A549 (cell line): ENCODE data around the gene PLEKHF1. TPM values are rescaled to one million over a fixed set of nuclear protein-coding genes. Genes with fewer than 3 reads are reported as not detected.

ENCODE experiments used
- ATAC-seq, 2 experiments: fragments of 200-7000 bp in 1 of 2; fragments of >200 bp in 1 of 2; cut with Nextera tagmentation in 1 of 2; cut with Tn5 transposase in 1 of 2; 3 replicates each; pipeline versions ENCODE4 v1.8.0 to v1.9.1; 2018 to 2020; ENCODE audit warnings: mild to moderate bottlenecking in 1 of 2, moderate library complexity in 1 of 2
- CTCF ChIA-PET: fragments of 300-600 bp; sonication (Branson Sonifier 250); formaldehyde crosslinking; extraction: SDS; loops from one replicate; lab custom pipeline; 2021; ENCODE audit warnings: antibody characterized with exemption, inconsistent platforms; lab: Yijun Ruan, JAX
- POLR2A ChIA-PET: fragments of 350-600 bp; formaldehyde crosslinking; extraction: SDS; loops from one replicate; lab custom pipeline; 2021; ENCODE audit warnings: antibody characterized with exemption, inconsistent platforms; lab: Yijun Ruan, JAX
- DNase-seq, 2 experiments: peaks; one replicate each; pipeline versions ENCODE4 v3.0.0 to v3.0.0-alpha.2; 2011 to 2016; ENCODE audit warnings: low read depth in 1 of 2, low spot score in 1 of 2
- FAIRE-seq: peaks from 2 replicates; lab custom pipeline; 2011; peaks lifted over from hg19 to GRCh38; lab: Jason Lieb, UNC
- H3K27ac ChIP-seq, 2 experiments: fragments of >200 bp; sonication (Bioruptor Twin); formaldehyde crosslinking; 3 replicates each; pipeline ENCODE4 v1.5.1; 2016 to 2017
- H3K4me1 ChIP-seq: fragments of >200 bp; sonication (Bioruptor Twin); formaldehyde crosslinking; 3 replicates; pipeline ENCODE4 v1.6.1; 2016
- H3K4me2 ChIP-seq: fragments of >200 bp; sonication (Bioruptor Twin); formaldehyde crosslinking; 3 replicates; pipeline ENCODE4 v1.6.1; 2016
- H3K4me3 ChIP-seq: fragments of >200 bp; sonication (Bioruptor Twin); formaldehyde crosslinking; 3 replicates; pipeline ENCODE4 v1.5.1; 2016
- H3K9me3 ChIP-seq: fragments of >200 bp; sonication (Bioruptor Twin); formaldehyde crosslinking; 3 replicates; pipeline ENCODE4 v1.6.1; 2016
- CTCF ChIP-seq: fragments of >200 bp; sonication (Bioruptor Twin); formaldehyde crosslinking; IDR thresholded peaks from 3 replicates; pipeline ENCODE4 v1.5.1; 2016
- FOSL2 ChIP-seq, 2 experiments: fragments of 450-650 bp in 1 of 2; fragments of >200 bp in 1 of 2; sonication (Bioruptor Twin) in 1 of 2; formaldehyde crosslinking; IDR thresholded peaks; 2 replicates each; pipeline versions ENCODE4 v1.5.0 to v1.6.1; 2016 to 2020; ENCODE audit warnings: mild to moderate bottlenecking in 1 of 2, moderate library complexity in 1 of 2
- HES2 ChIP-seq: fragments of >200 bp; sonication (Bioruptor Twin); formaldehyde crosslinking; IDR thresholded peaks from 2 replicates; pipeline ENCODE4 v1.6.1; 2016
- HEYL ChIP-seq: fragments of 250-450 bp; sonication (Bioruptor Pico); IDR thresholded peaks from 2 replicates; pipeline ENCODE4 v1.8.0; 2021; ENCODE audit warnings: mild to moderate bottlenecking, moderate library complexity
- HOXB13 ChIP-seq: fragments of 250-450 bp; sonication (Bioruptor Pico); IDR thresholded peaks from 2 replicates; pipeline ENCODE4 v1.5.0; 2020; ENCODE audit warnings: low read depth, mild to moderate bottlenecking, moderate library complexity
- HOXB5 ChIP-seq: fragments of 250-450 bp; sonication (Bioruptor Pico); IDR thresholded peaks from 2 replicates; pipeline ENCODE4 v1.5.0; 2020; ENCODE audit warnings: mild to moderate bottlenecking, moderate library complexity
- MAFK ChIP-seq: fragments of 450-650 bp; IDR thresholded peaks from 2 replicates; pipeline ENCODE4 v1.6.1; 2014; ENCODE audit not compliant: partially characterized antibody
- NFE2L2 ChIP-seq: fragments of 150-350 bp; conservative IDR thresholded peaks from 2 replicates; pipeline ENCODE4 v1.6.1; 2014; ENCODE audit warnings: low read length
- RAD21 ChIP-seq, 2 experiments: fragments of >200 bp in 1 of 2; sonication (Bioruptor Twin) in 1 of 2; formaldehyde crosslinking in 1 of 2; IDR thresholded peaks in 1 of 2; conservative IDR thresholded peaks in 1 of 2; 2 replicates in 1 of 2; 3 replicates in 1 of 2; pipeline ENCODE4 v1.6.1; 2012 to 2018; ENCODE audit warnings: inconsistent platforms in 1 of 2
- RARB ChIP-seq: fragments of 250-450 bp; sonication (Bioruptor Pico); IDR thresholded peaks from 2 replicates; pipeline ENCODE4 v1.8.0; 2021; ENCODE audit warnings: mild to moderate bottlenecking, moderate library complexity
- RCOR1 ChIP-seq: fragments of 150-350 bp; IDR thresholded peaks from 2 replicates; pipeline ENCODE4 v1.6.1; 2014; ENCODE audit warnings: antibody characterized with exemption, low read length, low read depth
- RNF2 ChIP-seq: fragments of 200-600 bp; sonication (generic); IDR thresholded peaks from 2 replicates; pipeline ENCODE4 v1.6.1; 2016; ENCODE audit warnings: low read depth, mild to moderate bottlenecking, antibody characterized with exemption, moderate library complexity, borderline replicate concordance
- SMC3 ChIP-seq: fragments of >200 bp; sonication (Bioruptor Twin); formaldehyde crosslinking; IDR thresholded peaks from 3 replicates; pipeline ENCODE4 v1.6.1; 2018; ENCODE audit warnings: inconsistent platforms
- TFCP2L1 ChIP-seq: fragments of 250-450 bp; sonication (Bioruptor Pico); IDR thresholded peaks from 2 replicates; pipeline ENCODE4 v1.5.0; 2021; ENCODE audit warnings: mild to moderate bottlenecking
- ZSCAN20 ChIP-seq: fragments of 250-450 bp; sonication (Bioruptor Pico); IDR thresholded peaks from 2 replicates; pipeline ENCODE4 v1.8.0; 2022; ENCODE audit warnings: mild to moderate bottlenecking, moderate library complexity
- WGBS: methylation state at CpG from one replicate; pipeline ENCODE4 v1.1.6; 2017; ENCODE audit errors: missing lambda C conversion rate; 5-methylcytosine and 5-hydroxymethylcytosine counted together
- polyA plus RNA-seq, 4 experiments: library from polyadenylated mRNA; depleted of rRNA in 3 of 4; stranded (reverse); fragments of >200 nt; fragmentation: RNase III in 1 of 4; extraction: RNeasy Plus Mini Kit Qiagen cat#74134 plus additional on column Dnase treatment in 1 of 4; gene quantifications; 2 replicates in 3 of 4; 3 replicates in 1 of 4; pipeline ENCODE4 v1.2.3, GENCODE V29; 2011 to 2017
- TF ChIP-seq, protein P1 (sequence below): fragments of 250-450 bp; sonication (Bioruptor Pico); IDR thresholded peaks from 2 replicates; pipeline ENCODE4 v1.5.0; 2021; ENCODE audit warnings: mild to moderate bottlenecking, moderate library complexity, borderline replicate concordance

The PLEKHF1 gene
- polyA plus RNA-seq, 2 of the 4 experiments (the other 2 are of a cell fraction): 2.1 to 4.1 TPM

GRCh38 chr19:29667901-29668341 lies 2.7 kb downstream of the PLEKHF1 start:
- Histone ChIP-seq H3K4me2 (no peak overlapping the region), H3K4me3 (no peak overlapping the region), H3K4me1 (peaks cover 15% of the 10 kb centered on the region), H3K27ac (peak overlapping the region in 1 of 2 experiments; percentile 38; a peak in 2 of 6 replicates), H3K9me3 (no peaks in the 10 kb centered on the region)
- ATAC-seq (no peak), FAIRE-seq (no peak), DNase-seq (no peak)
- WGBS: 81% methylated on average over 7 of the region's 7 CpGs
- TF ChIP-seq ZSCAN20 (no peak), RARB (no peak), HOXB13 (CRISPR knock-in tag) (no peak), TFCP2L1 (CRISPR knock-in tag) (no peak), RNF2 (no peak)
- POLR2A ChIA-PET: interaction anchor here (0.7 to 5.3 kb wide), 3 partner anchors 47 to 782 kb away, joined by 3 to 51 read pairs (median 5); partner anchors contain the start of genes C19orf12 and POP4
- CTCF ChIA-PET: interaction anchor here (0.6 to 8.5 kb wide), 18 partner anchors 10 to 1623 kb away, joined by 3 to 122 read pairs (median 6); partner anchors contain the start of genes C19orf12 and POP4

DNA sequence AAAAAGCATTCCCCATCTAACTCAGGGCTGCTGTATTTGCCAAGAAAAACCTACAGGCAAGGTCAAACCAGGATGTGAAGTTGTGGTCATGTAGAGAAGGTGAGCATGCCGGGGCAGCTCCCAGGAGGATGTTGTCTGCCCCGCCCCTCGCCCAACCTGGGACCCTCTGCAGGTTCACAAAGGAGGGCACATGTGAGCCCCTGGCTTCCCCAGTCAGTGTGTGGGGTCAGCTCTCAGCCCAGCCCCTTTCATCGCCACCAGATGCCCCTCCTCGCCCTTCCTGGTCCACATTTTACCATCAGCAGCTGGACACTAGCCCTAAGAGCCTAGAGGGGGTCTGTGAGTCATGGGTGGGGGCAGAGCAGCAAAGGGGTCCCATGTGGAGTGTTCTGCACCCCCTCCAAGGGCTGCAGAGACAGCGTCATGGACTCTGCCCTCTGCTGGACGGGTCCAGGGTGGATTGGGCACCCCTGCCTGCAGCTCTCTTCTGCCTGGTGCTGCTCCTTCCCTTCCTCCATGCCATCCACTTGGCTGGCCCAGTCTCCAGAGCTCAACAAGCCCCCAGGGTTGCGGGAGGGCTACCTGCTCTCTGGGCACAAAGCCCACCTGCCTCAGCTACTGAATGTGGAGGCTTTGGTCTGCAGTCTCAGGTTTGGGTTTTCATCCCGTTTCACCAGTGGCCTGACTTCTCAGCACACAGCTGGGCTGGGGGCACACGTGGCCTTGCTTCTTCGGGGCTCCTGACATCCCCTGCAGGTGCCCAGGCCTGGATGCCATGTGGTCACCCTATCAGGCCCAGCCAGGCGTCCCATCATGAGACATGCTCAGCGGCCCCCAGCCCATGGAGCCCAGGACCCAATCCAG lies 3.7 kb downstream of the PLEKHF1 start:
- CTCF ChIA-PET: interaction anchor here (0.6 to 8.5 kb wide), 21 partner anchors 9 to 1624 kb away, joined by 3 to 122 read pairs (median 5); partner anchors contain the start of genes C19orf12 and POP4
- no peaks in the 10 kb centered on the region for H3K9me3 ChIP-seq

More for the DNA sequence above, 3.7 kb downstream of the PLEKHF1 start:
- ATAC-seq: peak in 1 of 2 experiments; percentile 40; a peak in 3 of 6 replicates
- POLR2A ChIA-PET: interaction anchor here (5.3 kb wide), 1 partner anchor 63 kb away, joined by 51 read pairs; the partner anchor contains the start of gene POP4
- no peak overlapping the region for H3K4me2 ChIP-seq
- TF ChIP-seq CTCF (peak; percentile 56), SMC3 (peak; percentile 33; the same call in 1 of the 3 replicates), MAFK (no peak), TFCP2L1 (CRISPR knock-in tag) (no peak), NFE2L2 (no peak), HES2 (no peak), HOXB5 (CRISPR knock-in tag) (no peak), RCOR1 (no peak), HEYL (CRISPR knock-in tag) (no peak), FOSL2 (IDR thresholded peaks at IDR 0.05) (no peak), FOSL2 (CRISPR knock-in tag; IDR thresholded peaks at IDR 0.05) (no peak), RAD21 (conservative IDR thresholded peaks at IDR 0.05 in 1 of 2, IDR thresholded peaks at IDR 0.05 in 1 of 2) (peak in 1 of 2 experiments; percentile 13; a peak in 1 of 5 replicates)
- TF ChIP-seq, protein P1, sequence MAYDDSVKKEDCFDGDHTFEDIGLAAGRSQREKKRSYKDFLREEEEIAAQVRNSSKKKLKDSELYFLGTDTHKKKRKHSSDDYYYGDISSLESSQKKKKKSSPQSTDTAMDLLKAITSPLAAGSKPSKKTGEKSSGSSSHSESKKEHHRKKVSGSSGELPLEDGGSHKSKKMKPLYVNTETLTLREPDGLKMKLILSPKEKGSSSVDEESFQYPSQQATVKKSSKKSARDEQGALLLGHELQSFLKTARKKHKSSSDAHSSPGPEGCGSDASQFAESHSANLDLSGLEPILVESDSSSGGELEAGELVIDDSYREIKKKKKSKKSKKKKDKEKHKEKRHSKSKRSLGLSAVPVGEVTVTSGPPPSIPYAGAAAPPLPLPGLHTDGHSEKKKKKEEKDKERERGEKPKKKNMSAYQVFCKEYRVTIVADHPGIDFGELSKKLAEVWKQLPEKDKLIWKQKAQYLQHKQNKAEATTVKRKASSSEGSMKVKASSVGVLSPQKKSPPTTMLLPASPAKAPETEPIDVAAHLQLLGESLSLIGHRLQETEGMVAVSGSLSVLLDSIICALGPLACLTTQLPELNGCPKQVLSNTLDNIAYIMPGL (CRISPR knock-in tag): no peak
- TF ChIP-seq, all 56 proteins: peak for 3
- Histone ChIP-seq H3K4me3 (no peak overlapping the region), H3K27ac (peak overlapping the region in 1 of 2 experiments; percentile 38; a peak in 2 of 6 replicates), H3K4me1 (peaks cover 13% of the 10 kb centered on the region)
- DNase-seq: no peak
- 70% methylated on average over 13 of the region's 13 CpGs for WGBS
- peak; percentile 51 for FAIRE-seq
